Stomach (tissue), 19 donors: ENCODE measurements around the gene SLC28A1. TPM values are rescaled to one million over a fixed set of nuclear protein-coding genes. Genes with fewer than 3 reads are reported as not detected.

Source experiments
- DNase-seq, 2 donors: peaks; one replicate each; pipeline versions ENCODE4 v3.0.0 to v3.0.0-alpha.2; 2013 to 2019
- H3K27ac ChIP-seq, 5 donors: fragments of 200-600 bp in 4 of 5; sonication (generic) in 4 of 5; one replicate each; pipeline ENCODE4 v1.5.1; 2013 to 2019; ENCODE audit warnings: mild to moderate bottlenecking in 1 of 5, moderate library complexity in 1 of 5
- H3K27me3 ChIP-seq, 3 donors: fragments of 200-600 bp; sonication (generic); one replicate each; pipeline ENCODE4 v1.5.1; 2017 to 2019; ENCODE audit warnings: mixed run types in 1 of 3
- H3K36me3 ChIP-seq, 4 donors: fragments of 200-600 bp; sonication (generic); 1 replicate in 3 of 4; 2 replicates in 1 of 4; pipeline ENCODE4 v1.5.1; 2016 to 2019
- H3K4me1 ChIP-seq, 4 donors: fragments of 200-600 bp; sonication (generic); one replicate each; pipeline ENCODE4 v1.5.1; 2016 to 2019
- H3K4me3 ChIP-seq, 4 donors: fragments of 200-600 bp; sonication (generic) in 3 of 4; one replicate each; pipeline ENCODE4 v1.5.1; 2016 to 2019; ENCODE audit warnings: mild to moderate bottlenecking in 1 of 4
- H3K9me3 ChIP-seq, 4 donors: fragments of 200-600 bp; sonication (generic); one replicate each; pipeline ENCODE4 v1.5.1; 2016 to 2019
- EP300 ChIP-seq: sonication (generic); formaldehyde crosslinking; IDR thresholded peaks from one replicate; pipeline ENCODE4 v1.6.1; 2017; ENCODE audit warnings: antibody characterized with exemption
- POLR2A ChIP-seq, 4 donors: fragments of 450-650 bp; IDR thresholded peaks; one replicate each; pipeline ENCODE4 v1.6.1; 2016; ENCODE audit warnings: antibody characterized with exemption in 4 of 4, control low read depth in 2 of 4, mild to moderate bottlenecking in 1 of 4, moderate library complexity in 1 of 4
- POLR2AphosphoS5 ChIP-seq, 3 donors: sonication (generic); formaldehyde crosslinking; IDR thresholded peaks; one replicate each; pipeline ENCODE4 v1.6.1; 2016; ENCODE audit warnings: antibody characterized with exemption in 3 of 3
- WGBS, 5 donors: extraction: QIAGEN DNeasy Blood & Tissue Kit in 3 of 5; methylation state at CpG; one replicate each; pipeline versions ENCODE4 v1.1.5 to v1.1.7; 2013 to 2018; 5-methylcytosine and 5-hydroxymethylcytosine counted together
- intact Hi-C: fragments of 100-400 bp; cut with DNase I; formaldehyde crosslinking; loops from one replicate; pipeline ENCODE4 v1.15.1; 2023; ENCODE audit warnings: low total_unique reads
- long read RNA-seq, 10 donors: transcript quantifications; one replicate each; lab custom pipeline, GENCODE V29; 2026
- polyA plus RNA-seq, 3 donors: library from polyadenylated mRNA; stranded (reverse); fragments of 200-250 nt; gene quantifications; one replicate each; pipeline ENCODE4 v1.2.3, GENCODE V29; 2013
- total RNA-seq, 5 donors: library from RNA; depleted of rRNA; stranded (reverse); fragments of >200 nt; gene quantifications; one replicate each; pipeline versions ENCODE4 v1.1.0 to v1.2.3, GENCODE V29; 2014 to 2016
- TF ChIP-seq, protein P1 (sequence below), 7 experiments: fragments of 450-650 bp in 4 of 7; fragments of 200-600 bp in 3 of 7; sonication (generic) in 3 of 7; IDR thresholded peaks; one replicate each; pipeline ENCODE4 v1.5.1; 2016 to 2019; ENCODE audit warnings: antibody characterized with exemption in 7 of 7, control low read depth in 2 of 7, mild to moderate bottlenecking in 1 of 7
- donor health status: healthy with polysubstance abuse.
- donor health status: Bipolar disorder and iron deficiency.
- donor health status: healthy.

The SLC28A1 gene, protein sequence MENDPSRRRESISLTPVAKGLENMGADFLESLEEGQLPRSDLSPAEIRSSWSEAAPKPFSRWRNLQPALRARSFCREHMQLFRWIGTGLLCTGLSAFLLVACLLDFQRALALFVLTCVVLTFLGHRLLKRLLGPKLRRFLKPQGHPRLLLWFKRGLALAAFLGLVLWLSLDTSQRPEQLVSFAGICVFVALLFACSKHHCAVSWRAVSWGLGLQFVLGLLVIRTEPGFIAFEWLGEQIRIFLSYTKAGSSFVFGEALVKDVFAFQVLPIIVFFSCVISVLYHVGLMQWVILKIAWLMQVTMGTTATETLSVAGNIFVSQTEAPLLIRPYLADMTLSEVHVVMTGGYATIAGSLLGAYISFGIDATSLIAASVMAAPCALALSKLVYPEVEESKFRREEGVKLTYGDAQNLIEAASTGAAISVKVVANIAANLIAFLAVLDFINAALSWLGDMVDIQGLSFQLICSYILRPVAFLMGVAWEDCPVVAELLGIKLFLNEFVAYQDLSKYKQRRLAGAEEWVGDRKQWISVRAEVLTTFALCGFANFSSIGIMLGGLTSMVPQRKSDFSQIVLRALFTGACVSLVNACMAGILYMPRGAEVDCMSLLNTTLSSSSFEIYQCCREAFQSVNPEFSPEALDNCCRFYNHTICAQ
- total RNA-seq = under 1 TPM in 1 of 5 donors, not detected in 4; 0.92 TPM
- not detected for polyA plus RNA-seq
- long read RNA-seq, donor 1 = 0 reads
- long read RNA-seq, donor 2 = 0 reads
- long read RNA-seq, donor 3 = 0 reads
- long read RNA-seq, donor 4 = 0 reads
- long read RNA-seq, donor 5 = 0 reads
- long read RNA-seq, donor 6 = 0 reads
- long read RNA-seq, donor 7 = 0 reads
- long read RNA-seq, donor 8 = 0 reads
- long read RNA-seq, donor 9 = 0 reads
- long read RNA-seq, donor 10 = 0 reads

DNA sequence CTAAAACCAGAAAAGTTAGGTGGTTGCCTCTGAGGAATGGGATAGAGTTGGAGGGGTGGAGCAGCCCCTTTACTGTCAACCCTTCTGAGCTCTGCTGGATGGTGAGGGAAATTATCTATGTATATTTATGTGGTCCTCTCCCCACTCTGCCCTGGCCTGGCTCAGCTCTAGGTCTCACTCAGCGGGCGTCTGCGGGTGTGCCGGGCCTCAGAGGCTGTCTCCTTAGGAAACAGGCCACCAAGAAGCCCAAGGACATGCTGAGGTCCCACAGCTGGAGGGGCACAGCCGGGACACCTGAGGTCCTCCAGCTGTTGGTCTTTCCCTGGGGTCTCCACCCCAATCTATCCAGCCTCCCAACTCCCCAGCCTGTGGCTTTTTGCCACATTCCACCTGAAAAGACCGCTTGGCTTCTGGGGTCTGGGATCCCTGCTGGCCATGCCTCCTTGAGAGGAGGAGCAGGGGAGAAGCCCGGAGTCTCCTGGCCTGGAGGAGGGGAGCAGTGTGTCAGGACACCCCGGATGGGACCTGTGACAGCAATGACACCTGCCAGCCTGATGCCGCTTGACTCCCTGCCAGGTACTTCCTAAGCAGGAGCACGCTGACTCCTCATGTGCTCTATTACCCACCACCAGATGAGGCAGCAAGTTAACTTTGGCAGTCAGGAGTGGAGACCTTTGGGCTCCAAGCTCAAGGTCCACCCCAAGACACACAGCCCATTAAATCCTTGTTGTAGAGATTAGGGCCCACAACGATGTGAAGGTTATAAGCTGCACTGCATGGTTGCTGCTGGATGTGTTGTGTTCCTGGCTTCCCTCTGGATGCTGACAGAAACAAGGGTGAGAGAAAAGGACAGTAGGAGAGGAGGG lies at the start of gene SLC28A1:
SLC28A1 (plus strand) TSS at position 747 of the 866 bp plus-strand sequence. CDS start 3,099 bp downstream, outside the sequence.
- DNase-seq = peak in 1 of 2 donors; percentile 35
- no peaks in the 10 kb centered on the region for H3K9me3 ChIP-seq
- H3K4me1 ChIP-seq = no peaks in the 10 kb centered on the region
- H3K4me3 ChIP-seq = no peak within 1 kb of the TSS
- WGBS, 5 donors = 82 to 85% (median 82%) methylated on average over 10 to 11 of the region's 11 CpGs
- intact Hi-C loops = no loop called here
- H3K27ac ChIP-seq = no peak within 1 kb of the TSS
- H3K27me3 ChIP-seq = peaks cover 0 to 13% (median 0%) of the 10 kb centered on the region in 3 donors
- TF ChIP-seq, protein P1, sequence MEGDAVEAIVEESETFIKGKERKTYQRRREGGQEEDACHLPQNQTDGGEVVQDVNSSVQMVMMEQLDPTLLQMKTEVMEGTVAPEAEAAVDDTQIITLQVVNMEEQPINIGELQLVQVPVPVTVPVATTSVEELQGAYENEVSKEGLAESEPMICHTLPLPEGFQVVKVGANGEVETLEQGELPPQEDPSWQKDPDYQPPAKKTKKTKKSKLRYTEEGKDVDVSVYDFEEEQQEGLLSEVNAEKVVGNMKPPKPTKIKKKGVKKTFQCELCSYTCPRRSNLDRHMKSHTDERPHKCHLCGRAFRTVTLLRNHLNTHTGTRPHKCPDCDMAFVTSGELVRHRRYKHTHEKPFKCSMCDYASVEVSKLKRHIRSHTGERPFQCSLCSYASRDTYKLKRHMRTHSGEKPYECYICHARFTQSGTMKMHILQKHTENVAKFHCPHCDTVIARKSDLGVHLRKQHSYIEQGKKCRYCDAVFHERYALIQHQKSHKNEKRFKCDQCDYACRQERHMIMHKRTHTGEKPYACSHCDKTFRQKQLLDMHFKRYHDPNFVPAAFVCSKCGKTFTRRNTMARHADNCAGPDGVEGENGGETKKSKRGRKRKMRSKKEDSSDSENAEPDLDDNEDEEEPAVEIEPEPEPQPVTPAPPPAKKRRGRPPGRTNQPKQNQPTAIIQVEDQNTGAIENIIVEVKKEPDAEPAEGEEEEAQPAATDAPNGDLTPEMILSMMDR (IDR thresholded peaks at IDR 0.05) = no peak
- TF ChIP-seq POLR2A (IDR thresholded peaks at IDR 0.05) (no peak), POLR2AphosphoS5 (IDR thresholded peaks at IDR 0.05) (no peak), EP300 (no peak)
- H3K36me3 ChIP-seq = no peaks in the 10 kb centered on the region

DNA sequence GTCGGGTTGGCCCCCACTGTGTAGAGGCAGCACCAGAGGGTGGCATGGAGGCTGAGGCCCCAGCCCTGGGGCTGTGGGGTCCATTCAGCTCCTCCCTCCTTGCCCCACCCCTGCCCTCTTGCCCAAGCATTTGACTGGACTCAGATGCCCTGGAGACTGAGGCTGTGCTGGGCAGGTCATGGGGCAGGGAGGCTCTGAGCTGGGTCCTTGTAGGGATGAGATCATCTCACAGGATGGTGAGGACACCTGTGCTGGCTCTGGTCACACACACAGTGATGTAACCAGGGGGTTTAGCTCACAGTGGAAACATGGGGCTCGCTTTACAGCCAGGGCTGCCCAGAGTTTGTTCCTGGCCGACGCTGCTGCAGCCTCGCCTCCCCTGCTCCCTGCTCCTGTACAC lies 49.5 kb upstream of the SLC28A1 start:
- H3K9me3 ChIP-seq = no peaks in the 10 kb centered on the region
- intact Hi-C loops = no loop called here
- peak overlapping the region in 1 of 5 donors; percentile 58 for H3K27ac ChIP-seq
- H3K4me1 ChIP-seq = peaks cover 8 to 65% (median 38%) of the 10 kb centered on the region in 4 donors
- TF ChIP-seq EP300 (no peak), POLR2AphosphoS5 (IDR thresholded peaks at IDR 0.05) (no peak), POLR2A (IDR thresholded peaks at IDR 0.05) (no peak)
- TF ChIP-seq, protein P1 (IDR thresholded peaks at IDR 0.05) = no peak
- H3K4me3 ChIP-seq = no peak overlapping the region
- no peak for DNase-seq
- no peaks in the 10 kb centered on the region for H3K27me3 ChIP-seq
- H3K36me3 ChIP-seq = peaks cover 0 to 3% (median 0%) of the 10 kb centered on the region in 4 donors
- WGBS, 5 donors = 84 to 94% (median 86%) methylated on average over 5 of the region's 5 CpGs

DNA sequence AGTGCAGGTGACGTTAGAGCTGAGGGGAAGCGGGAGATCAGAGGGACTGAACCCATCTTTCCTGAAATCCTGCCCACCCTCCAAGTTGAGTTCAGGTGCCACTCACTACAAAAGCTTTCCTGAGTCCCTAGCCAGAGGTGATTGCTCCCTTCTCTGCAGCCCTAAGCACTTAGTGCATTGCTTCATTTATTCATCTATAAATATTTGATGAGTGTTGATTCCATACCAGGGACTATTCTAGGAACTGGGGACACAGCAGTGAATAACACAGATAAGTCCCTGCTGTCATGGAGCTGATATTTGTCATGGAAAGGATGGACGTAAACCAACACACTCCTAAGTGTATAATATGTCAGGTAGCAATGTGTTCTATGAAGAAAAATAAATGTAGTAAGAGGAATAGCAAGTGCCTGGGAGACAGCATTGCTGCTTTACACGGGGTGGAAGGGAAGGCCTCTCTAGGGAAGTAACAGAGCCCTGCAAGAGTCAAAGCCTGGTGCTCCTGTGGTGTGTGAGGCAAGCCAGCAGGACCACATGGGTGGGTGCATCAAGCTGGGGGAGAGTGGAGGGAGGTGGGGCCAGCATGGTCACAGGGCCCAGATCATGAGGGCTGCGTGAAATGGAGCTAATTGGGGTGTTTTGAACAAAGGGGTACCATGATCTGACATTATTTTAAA lies 48.7 kb upstream of the SLC28A1 start:
- WGBS, 5 donors = 73 to 88% (median 82%) methylated on average over 5 of the region's 5 CpGs
- intact Hi-C loops = no loop called here
- TF ChIP-seq POLR2AphosphoS5 (IDR thresholded peaks at IDR 0.05) (no peak), POLR2A (IDR thresholded peaks at IDR 0.05) (no peak), EP300 (no peak)
- TF ChIP-seq, protein P1 (IDR thresholded peaks at IDR 0.05) = no peak

More for the DNA sequence above, 48.7 kb upstream of the SLC28A1 start:
- Histone ChIP-seq H3K4me1 (peaks cover 16 to 73% (median 47%) of the 10 kb centered on the region in 4 donors), H3K27me3 (no peaks in the 10 kb centered on the region), H3K36me3 (peaks cover 0 to 3% (median 0%) of the 10 kb centered on the region in 4 donors), H3K9me3 (no peaks in the 10 kb centered on the region), H3K4me3 (no peak overlapping the region), H3K27ac (peak overlapping the region in 1 of 5 donors; percentile 58)
- DNase-seq = no peak
